Measurements from ENCODE around the gene RAD52. TPM values are rescaled to one million over a fixed set of nuclear protein-coding genes. Genes with fewer than 3 reads are reported as not detected.
"Not testable (repeated sequence)": the region's sequence is repeated elsewhere in the genome, so short reads cannot be mapped to it uniquely, and the experiment has no call there.

The RAD52 gene
- total RNA-seq, 2 donors from 2014 or later = 20.9 to 26.3 TPM

DNA sequence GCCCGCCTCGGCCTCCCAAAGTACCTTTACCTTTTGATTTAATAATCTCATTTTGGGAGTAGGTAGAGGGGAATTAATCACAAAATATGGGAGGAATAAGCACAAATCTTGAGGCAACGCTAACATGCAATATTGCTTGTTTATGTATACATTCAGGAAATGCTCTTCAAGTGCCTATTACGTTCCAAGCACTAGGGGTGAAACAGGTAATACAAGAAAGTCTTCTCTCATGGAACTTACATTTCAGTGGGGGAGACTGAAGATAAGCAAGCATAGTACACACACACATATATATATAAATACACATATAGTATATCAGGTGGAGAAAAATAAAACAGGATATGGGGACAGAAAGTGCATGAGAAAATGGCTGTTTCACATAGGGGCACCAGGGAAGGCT, 22.5 kb upstream of the RAD52 start:
- no peak for DNase-seq
- intact Hi-C loops (cut with DNase I, micrococcal nuclease) = no loop called here
- no peak for ATAC-seq

DNA sequence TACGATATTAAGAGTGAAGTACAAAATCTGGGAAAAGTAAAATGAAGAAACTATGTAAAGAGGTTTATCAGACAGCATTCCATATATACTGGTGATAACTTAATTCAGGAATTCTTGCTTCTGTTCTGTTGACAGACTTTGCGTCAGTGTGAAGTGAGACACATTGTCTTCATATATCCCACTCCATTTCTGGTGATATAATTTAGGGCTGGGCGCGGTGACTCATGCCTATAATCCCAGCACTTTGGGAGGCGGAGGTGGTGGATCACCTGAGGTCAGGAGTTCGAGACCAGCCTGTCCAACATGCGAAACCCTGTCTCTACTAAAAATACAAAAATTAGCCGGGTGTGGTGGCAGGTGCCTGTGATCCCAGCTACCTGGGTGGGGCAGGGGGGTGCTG, 20.3 kb upstream of the RAD52 start:
- intact Hi-C loops (cut with DNase I, micrococcal nuclease) = no loop called here

DNA sequence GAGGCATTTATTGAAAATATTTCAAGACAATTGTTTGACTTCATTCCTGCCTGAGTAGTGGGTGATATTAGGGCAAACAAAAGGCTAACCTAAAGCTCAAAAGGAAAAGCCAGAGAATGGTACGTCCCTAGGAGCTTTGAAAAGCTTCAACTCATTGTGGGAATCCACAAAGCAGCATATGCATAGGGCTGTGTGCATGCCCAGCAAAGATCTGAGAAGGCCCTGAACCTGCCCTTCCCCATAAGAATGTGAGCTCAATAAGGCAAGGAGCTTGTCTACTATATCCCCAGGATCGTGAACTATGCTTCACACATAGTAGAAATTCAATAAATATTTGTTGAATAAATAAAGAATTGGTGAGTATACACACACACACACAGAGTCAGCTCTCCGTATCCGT, 19.1 kb upstream of the RAD52 start:
- intact Hi-C loops (cut with DNase I, micrococcal nuclease) = no loop called here
- DNase-seq (no peak), ATAC-seq (no peak)

More for the DNA sequence above, 20.3 kb upstream of the RAD52 start:
- no peak for ATAC-seq
- DNase-seq = no peak

DNA sequence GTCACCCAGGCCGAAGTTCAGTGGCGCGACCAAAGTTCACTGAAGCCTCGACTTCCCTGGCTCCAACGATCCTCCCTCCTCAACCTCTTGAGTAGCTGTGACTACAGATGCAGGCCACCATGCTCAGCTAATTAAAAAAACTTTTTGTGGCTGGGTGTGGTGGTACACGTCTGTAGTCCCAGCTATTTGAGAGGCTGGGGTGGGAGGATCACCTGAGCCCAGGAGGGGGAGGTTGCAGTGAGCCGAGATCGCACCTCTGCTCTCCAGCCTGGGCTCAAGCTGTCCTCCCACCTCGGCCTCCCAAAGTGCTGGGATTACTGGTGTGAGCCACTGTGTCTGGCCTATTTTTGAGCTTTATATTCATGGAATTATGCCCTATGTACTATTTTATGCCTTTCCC, 18.1 kb upstream of the RAD52 start:
- intact Hi-C loops (cut with DNase I, micrococcal nuclease) = no loop called here
- ATAC-seq (no peak), DNase-seq (no peak)

DNA sequence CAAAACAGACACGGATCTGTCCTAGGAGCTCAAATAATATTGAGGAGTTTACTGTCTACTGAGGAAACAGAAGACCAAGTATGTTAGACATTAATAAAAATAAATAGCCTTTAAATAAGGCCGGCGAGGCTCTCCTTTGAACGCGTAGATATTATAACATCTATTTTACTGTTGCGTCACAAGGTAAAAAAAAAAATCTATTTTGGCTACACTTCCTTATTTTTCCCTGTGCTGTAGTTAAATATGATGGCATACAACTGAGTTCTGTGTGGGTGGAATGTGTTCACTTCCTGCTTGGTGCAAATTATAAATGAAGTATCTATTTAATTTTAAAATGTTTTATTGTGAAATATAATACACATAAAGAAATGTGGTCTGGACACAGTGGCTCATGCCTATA, 17.2 kb upstream of the RAD52 start:
- DNase-seq = no peak
- intact Hi-C loops (cut with DNase I, micrococcal nuclease) = no loop called here
- ATAC-seq = no peak

DNA sequence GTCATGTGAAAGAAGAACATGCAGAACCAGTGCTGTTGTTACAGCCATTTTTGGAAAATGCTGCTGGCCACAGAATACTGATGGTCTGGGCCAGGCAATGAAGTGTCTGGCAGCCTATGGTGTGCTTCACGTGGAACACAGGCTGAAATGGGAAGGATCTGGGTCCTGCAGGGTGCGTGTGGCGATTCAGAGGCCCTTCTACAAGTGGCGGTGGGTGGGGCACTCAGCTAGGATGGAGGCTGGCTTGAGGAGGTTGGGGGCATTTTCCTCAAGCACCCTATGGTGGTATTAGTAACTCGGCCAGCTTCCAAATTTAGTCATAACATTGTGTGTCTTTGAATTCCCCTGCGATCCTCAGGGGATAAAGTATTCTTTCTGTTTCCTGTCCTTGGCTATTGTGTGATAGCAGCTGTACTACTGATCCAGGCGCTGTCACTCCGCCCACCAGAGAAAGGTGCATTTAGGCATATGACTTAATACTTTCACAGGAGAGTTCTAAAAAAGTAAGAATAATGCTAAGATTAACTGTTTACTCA, 9.2 kb upstream of the RAD52 start:
- no peak for ATAC-seq
- DNase-seq = no peak
- intact Hi-C loops (cut with DNase I, micrococcal nuclease) = no loop called here

DNA sequence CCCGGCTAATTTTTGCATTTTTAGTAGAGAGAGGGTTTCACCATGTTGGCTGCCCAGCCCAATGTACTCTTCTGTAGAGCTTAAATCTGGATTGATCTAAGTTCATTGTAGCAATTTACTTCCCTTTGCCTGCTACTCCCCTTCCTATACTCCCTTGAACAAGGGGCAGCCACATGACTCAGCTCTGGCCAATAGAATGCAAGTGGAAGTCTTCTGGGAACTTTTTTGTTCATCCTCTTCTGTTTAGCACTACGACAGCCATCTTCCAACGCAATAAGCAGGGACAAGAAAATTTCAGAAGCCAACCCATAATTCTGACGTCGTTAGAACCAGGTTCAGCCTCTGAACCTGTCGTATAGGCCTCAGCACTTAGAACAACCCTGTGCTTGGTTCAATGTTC, 6.4 kb upstream of the RAD52 start:
- ATAC-seq (no peak), DNase-seq (no peak)
- intact Hi-C loops (cut with DNase I, micrococcal nuclease) = no loop called here

DNA sequence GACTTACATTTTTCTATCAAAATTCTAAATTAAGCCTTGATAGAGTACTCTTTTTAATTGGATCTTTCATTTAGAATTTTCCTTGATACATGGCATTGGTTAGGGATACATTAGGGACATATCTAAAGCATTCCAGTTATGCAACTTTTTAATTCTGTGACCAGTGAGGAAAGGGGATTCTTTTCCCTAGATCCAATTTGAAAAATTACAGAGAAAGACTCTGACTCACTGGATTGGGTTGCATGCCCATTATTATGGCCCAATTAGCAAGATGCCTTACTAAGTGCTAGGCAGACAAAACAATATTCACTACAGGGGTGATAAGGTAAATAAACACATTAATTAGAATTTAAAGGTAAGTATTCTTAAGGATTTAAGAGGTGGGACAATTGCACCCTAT, 5.2 kb upstream of the RAD52 start:
- no peak for ATAC-seq
- intact Hi-C loops (cut with DNase I, micrococcal nuclease) = no loop called here
- DNase-seq = no peak

DNA sequence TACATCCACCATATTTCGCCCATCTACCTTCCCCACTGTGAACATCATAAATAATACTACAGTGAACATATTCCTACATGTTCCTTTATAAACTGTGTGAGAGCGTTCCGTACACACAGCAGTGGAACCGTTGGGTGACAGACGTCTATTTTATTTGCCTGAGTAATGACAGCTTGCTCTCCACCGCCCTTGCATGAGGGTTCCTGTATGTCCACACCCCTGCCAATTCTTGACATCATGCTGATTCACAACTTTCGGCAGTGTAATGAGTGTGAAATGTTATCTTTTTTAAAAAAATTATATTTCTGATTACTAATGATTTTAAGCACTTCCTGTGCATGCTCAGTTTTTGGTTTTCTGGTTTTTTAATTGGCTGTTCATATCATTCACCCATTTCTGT, 4.3 kb upstream of the RAD52 start:
- ATAC-seq = no peak
- intact Hi-C loops (cut with DNase I, micrococcal nuclease) = no loop called here
- no peak for DNase-seq

DNA sequence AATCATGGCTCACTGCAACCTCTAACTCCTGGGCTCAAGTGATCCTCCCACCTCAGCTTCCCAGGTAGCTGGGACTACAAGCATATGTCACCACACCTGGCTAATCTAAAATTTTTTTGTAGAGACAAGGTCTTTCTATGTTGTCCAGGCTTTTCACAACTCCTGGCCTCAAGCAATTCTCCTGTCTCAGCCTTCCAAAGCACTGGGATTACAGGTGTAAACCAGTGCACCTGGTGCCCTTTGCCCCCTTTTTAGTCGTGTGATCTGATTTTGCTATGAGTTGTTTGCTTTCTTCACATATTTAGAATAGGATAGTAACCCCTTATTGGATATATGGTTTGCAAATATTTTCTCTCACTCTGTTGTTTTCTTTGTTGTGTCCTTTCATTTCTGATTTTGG, 1.7 kb upstream of the RAD52 start:
- ATAC-seq = no peak
- DNase-seq = peak in 1 of 2 donors; percentile 20
- intact Hi-C loops (cut with DNase I, micrococcal nuclease) = no loop called here

DNA sequence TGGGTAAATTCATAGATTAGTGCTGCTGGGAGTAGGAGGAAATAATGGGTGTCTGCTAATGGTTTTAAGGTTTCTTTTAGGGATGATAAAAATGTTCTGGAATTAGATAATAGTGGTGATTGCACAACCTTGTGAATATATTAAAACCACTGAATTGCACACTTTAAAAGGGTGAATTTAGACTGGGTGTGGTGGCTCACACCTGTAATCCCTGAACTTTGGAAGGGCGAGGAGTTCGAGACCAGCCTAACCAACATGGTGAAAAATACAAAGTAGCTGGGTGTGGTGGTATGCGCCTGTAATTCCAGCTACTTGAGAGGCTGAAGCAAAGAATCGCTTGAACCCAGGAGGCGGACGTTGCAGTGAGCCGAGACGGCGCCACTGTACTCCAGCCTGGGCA, 1.3 kb downstream of the RAD52 start:
- DNase-seq (peak; percentile 25 to 41), ATAC-seq (peak; percentile 43)
- intact Hi-C loops (cut with DNase I, micrococcal nuclease) = no loop called here

DNA sequence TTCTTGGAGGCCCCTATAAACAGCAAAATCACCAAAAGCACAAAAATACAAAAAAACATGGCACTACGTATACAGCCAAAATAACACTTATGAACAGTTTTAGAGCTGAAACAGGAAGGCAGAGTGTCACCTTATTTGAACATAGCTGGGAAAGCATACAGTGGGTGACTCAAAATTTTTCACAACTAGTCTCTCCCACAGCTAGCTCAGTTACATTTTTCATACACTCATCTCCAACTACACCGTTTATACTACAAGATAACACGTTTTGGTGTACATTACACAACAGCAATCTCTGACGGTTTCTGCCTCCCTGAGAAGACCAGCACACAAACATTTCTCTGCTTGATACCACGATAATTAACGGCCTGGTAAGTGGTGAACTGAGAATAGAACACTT, 2.9 kb downstream of the RAD52 start:
- intact Hi-C loops (cut with DNase I, micrococcal nuclease) = no loop called here
- DNase-seq (no peak), ATAC-seq (no peak)

DNA sequence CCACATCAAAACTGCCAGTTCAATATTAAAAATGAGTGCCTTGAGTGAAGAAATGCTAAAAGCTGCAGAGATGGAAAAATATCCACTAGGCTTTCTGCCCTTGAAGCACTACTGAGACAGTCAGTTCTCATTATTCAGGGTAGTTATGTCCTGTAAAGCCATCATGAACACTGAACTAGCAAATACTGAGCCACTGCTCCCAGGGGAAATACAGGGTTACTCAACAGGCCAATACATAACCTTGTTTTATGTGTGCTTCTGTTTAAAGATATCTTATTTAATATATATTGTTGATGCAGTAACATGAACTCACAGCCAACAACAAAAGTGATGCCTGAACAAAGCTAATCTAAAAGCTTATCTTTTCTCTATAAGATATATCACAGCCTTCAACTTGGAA, 3.3 kb downstream of the RAD52 start:
- intact Hi-C loops (cut with DNase I, micrococcal nuclease) = no loop called here
- no peak for ATAC-seq
- no peak for DNase-seq

DNA sequence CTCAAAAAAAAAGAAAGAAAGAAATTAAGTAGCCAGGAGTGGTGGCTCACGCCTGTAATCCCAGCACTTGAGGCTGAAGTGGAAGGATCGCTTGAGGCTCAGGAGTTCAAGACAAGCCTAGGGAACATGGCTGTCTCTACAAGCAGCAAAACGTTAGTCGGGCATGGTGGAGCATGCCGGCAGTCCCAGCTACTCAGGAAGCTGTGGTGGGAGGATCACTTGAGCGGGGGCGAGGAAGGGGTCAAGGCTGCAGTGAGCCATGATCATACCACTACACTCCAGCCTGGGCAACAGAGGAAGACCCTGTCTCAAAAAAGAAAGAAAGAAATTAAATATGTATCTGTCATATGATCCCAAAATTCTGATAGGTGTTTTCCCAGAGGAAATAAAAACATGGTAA, 5.3 kb downstream of the RAD52 start:
- intact Hi-C loops (cut with DNase I, micrococcal nuclease) = no loop called here
- DNase-seq = no peak
- no peak for ATAC-seq

DNA sequence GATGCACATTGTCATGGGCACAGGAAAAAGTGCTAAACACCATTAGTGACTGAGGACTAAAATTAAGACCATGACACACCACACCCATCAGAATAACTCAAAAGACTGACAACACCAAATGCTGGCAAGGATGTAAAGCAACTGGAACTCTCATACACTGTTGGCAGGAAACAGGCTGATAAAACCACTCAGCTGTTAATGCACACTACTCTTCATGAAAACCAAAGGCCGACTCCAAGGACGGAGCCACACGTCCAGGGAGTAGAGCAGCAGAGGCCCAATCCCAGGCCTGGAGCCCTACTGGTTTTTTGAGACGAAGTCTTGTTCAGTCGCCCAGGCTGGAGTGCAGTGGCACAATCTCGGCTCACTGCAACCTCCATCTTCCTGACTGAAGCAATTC, 6.4 kb downstream of the RAD52 start:
- ATAC-seq (no peak), DNase-seq (no peak)
- intact Hi-C loops (cut with DNase I, micrococcal nuclease) = no loop called here

DNA sequence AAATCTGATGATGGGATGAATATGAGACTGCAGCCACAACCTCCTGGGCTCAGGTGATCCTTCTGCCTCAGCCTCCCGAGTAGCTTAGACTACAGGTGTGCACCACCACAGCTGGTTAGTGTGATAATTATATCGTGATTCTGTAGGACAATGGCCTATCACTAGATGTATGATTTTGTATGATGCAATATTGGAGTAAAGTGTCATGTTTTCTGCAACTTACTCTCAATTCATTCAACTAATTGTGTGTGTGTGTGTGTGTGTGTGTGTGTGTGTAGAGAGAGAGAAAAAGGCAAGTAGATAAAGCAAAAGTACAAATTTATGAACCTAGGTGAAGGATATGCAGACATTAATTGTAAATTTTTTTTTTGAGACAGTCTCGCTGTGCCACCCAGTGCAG, 10.7 kb downstream of the RAD52 start:
- no peak for ATAC-seq
- DNase-seq = no peak
- intact Hi-C loops (cut with DNase I, micrococcal nuclease) = no loop called here

DNA sequence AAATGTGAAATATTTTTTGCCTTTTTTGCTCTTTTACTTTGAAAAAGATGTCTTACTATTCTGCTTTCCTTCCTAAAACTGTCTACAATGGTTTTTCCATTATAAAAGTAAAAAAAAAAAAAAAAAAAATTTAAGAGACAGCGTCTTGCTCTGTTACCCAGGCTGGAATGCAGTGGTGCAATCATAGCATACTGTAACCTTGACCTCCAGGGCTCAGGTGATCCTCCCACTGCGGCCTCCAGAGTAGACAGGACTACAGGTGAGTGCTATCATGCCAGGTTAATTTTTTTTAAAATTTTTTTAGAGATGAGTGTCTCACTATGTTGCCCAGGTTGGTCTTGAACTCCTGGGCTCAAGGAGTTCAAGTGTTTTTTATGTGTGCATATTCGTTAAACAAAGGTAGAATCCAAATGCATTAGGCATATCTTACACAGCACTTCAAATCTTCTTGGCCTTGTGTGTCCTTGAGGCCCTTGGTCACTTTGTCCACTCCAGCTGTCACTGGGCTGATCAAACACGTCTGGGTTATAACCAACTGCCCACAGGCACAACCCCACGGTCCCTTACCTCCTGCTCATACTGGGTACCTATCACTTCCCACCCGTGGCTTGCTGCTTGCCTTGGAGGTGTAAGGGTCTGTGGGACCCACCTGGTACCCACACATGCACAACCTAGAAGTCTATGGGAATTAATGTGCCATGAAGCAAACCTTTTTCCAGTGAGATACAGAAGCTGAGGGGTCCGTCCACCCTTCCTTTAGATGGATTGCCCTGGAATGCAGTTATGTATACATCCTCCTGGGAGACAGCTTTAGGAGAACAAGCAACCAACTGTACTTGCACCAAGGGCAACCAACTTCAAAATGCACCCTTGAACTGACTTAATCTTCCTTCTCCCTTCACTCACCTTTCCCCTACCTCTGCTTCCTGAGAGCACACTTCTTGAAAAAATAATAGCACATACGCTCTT, 12.8 kb downstream of the RAD52 start:
- intact Hi-C loops (cut with DNase I, micrococcal nuclease) = no loop called here
- ATAC-seq = no peak
- DNase-seq = no peak

DNA sequence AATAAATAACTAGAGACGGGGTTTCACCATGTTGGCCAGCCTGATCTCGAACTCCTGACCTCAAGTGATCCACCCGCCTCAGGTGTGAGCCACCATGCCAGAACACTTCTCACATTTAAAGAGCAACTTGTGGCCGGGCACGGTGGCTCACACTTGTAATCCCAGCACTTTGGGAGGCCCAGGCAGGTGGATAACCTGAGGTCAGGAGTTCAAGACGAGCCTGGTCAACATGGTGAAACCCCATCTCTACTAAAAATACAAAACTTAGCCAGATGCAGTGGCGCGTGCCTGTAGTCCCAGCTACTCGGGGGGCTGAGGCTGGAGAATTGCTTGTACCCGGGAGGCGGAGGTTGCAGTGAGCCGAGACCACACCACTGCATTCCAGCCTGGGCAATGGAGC, 13.6 kb downstream of the RAD52 start:
- intact Hi-C loops (cut with DNase I, micrococcal nuclease); ATAC-seq; DNase-seq: not testable (repeated sequence)

DNA sequence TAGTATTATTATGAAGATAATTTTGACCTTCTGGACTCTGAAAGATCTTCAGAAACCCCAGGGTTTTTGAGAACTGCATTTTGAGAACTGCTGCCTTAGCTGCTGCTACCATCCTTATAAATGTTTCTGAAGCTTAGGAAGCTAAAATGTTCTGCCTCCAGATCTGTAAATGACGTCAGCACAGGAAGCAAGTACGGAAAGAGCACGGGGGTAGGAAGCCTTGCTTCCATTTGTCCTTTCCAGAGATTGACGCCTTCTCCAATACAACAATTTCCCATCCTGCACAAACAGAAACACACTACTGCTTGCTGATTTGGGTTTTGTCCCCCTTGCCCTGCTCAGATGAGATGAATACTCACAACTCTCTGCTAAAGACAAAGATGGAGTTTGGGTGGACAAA, 17.9 kb downstream of the RAD52 start:
- intact Hi-C loops (cut with DNase I, micrococcal nuclease) = no loop called here
- DNase-seq (no peak), ATAC-seq (no peak)

DNA sequence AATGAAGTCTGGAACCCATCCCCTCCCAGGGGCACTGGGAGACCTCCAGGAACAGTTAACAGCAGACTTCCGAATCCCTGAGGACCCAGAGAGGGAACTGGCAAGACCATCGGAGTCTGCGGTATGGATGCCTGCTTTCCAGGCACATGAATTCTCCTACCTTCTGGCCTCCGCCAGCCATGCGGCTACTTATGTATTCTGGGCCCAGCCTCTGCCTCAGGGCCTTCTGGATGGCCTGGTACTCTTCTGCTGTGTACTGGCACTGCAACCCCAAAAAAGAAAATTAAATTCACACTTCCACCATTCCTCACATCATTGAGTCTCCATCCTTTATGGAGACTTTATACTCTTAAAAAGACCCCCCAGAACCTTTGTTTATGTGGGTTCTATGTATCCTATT, 18.4 kb downstream of the RAD52 start:
- ATAC-seq = no peak
- no peak for DNase-seq
- intact Hi-C loops (cut with DNase I, micrococcal nuclease) = no loop called here

DNA sequence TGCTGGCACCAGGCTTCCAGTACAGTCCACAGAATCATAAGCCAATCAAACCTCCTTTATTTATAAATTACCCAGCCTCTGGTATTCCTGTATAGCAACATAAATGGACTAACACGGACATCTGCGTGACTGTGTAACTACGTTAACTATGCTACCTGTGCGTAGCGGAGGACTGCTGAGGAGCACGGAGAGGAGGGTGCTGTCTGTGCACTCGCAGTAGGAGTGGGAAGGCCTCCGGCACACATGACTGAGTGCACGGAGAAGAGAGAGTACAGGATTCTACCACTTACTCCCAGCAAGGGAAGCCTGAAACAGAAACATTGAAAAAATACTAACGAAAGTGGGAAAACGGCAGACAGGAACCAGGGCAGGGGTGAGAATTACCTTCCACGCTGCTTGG, 22.9 kb downstream of the RAD52 start:
- intact Hi-C loops (cut with DNase I, micrococcal nuclease) = no loop called here
- no peak for DNase-seq
- ATAC-seq = no peak

Data from left colon (tissue), 2 donors.